ENCODE data around the gene KCNJ14.
A peak's percentile ranks its signal among the peaks of the same experiment; 100 is the strongest.

KCNJ14 gene

DNA sequence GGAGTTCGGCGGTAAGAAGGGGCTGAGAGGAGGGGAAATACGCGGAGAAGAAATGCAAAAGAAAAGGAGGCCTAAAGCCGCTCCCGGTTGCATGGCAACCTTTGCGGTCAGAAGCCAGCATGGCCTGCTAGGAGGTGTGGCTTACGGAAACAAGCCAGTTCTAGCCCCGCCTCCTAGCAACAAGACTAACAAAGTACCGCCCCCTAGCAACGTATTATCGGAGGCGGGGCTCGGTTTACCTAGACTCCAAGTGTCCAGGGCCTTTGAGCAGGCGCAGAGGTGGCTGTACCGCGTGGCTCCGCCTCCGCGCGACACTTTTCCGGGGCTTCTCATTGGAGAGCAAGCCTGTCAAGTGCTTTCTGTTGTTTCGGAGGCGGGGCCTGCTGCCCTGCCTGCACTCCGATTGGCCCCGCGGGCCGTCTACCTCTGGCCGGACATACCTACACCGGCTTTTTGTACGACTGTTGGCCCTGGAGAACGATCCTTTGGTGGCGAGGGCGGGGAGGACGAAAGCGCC is 13.5 kb downstream of the KCNJ14 start:
- Histone ChIP-seq H4K20me1 (ENCODE audit: insufficient read depth, low read length) (no peaks in the 10 kb centered on the region), H3K36me3 (replicated peaks; ENCODE audit: insufficient read depth, low read length) (no peaks in the 10 kb centered on the region), H3K27ac (ENCODE audit: low read length) (peak overlapping the region; percentile 79; the same call in 1 of the 2 replicates), H3K9me2 (replicated peaks; ENCODE audit: insufficient read depth, low read length) (no peaks in the 10 kb centered on the region), H3K9me3 (replicated peaks; ENCODE audit: insufficient read depth, low read length) (no peaks in the 10 kb centered on the region), H3K27me3 (replicated peaks; ENCODE audit: insufficient read depth, low read length) (no peaks in the 10 kb centered on the region), H3K9ac (ENCODE audit: low read length) (peak overlapping the region; percentile 89; the same call in 1 of the 2 replicates), H3K4me2 (ENCODE audit: low read depth, low read length) (peak overlapping the region; percentile 72), H3K4me3 (ENCODE audit: low read length) (peak overlapping the region; percentile 86), H3K4me1 (ENCODE audit: low read length) (no peaks in the 10 kb centered on the region), H3F3A (ENCODE audit: insufficient read depth, low read length) (no peaks in the 10 kb centered on the region), H3K79me2 (ENCODE audit: low read length) (peaks cover 19% of the 10 kb centered on the region), H2AFZ (ENCODE audit: low read length) (peak overlapping the region; percentile 85)
- DNase-seq = peak; percentile 100
- no peak for TF ChIP-seq EZH2phosphoT487 (IDR thresholded peaks at IDR 0.05; ENCODE audit: low read length)
- no peak for TF ChIP-seq EZH2 (optimal IDR thresholded peaks at IDR 0.05; ENCODE audit: low read depth, low read length)
- TF ChIP-seq, protein P1, sequence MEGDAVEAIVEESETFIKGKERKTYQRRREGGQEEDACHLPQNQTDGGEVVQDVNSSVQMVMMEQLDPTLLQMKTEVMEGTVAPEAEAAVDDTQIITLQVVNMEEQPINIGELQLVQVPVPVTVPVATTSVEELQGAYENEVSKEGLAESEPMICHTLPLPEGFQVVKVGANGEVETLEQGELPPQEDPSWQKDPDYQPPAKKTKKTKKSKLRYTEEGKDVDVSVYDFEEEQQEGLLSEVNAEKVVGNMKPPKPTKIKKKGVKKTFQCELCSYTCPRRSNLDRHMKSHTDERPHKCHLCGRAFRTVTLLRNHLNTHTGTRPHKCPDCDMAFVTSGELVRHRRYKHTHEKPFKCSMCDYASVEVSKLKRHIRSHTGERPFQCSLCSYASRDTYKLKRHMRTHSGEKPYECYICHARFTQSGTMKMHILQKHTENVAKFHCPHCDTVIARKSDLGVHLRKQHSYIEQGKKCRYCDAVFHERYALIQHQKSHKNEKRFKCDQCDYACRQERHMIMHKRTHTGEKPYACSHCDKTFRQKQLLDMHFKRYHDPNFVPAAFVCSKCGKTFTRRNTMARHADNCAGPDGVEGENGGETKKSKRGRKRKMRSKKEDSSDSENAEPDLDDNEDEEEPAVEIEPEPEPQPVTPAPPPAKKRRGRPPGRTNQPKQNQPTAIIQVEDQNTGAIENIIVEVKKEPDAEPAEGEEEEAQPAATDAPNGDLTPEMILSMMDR (IDR thresholded peaks at IDR 0.05; ENCODE audit: low read length) = no peak

DNA sequence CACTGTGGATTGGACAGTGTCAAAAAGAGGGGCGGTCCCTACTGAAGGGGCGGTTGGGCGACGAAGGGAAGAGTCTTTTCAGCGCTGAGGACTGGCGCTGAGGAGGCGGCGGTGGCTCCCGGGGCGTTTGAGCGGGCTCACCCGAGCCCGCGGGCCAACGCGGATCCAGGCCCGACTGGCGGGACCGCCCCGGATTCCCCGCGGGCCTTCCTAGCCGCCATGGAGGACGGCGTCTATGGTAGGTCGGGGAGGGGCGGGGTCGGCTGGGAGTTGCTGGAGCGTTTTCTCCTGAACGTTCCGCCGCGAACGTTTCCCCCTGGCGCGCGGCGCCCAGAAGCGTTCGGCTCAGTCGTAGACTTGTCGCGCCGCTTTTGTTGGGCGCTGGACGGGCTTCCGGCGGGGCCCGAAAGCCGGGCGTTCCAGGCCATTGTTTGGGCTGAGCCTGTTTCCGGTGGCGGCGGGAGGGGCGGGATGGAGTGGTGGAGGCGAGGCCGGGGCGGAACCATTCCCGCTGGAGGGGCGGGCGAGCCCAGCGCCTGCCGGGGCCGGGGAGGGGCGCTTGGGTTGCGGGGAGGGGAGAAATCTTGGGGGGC is 14.0 kb downstream of the KCNJ14 start, which contains the start of gene CYTH2:
Gene CYTH2 (plus strand): TSS at position 81 of the 593 bp plus-strand sequence. CDS start 139 bp downstream, at position 220.
- Histone ChIP-seq H3K4me1 (ENCODE audit: low read length) (no peaks in the 10 kb centered on the region), H3K36me3 (replicated peaks; ENCODE audit: insufficient read depth, low read length) (no peaks in the 10 kb centered on the region), H3K9me3 (replicated peaks; ENCODE audit: insufficient read depth, low read length) (no peaks in the 10 kb centered on the region), H3K27ac (ENCODE audit: low read length) (peak within 1 kb of the TSS; percentile 79), H3F3A (ENCODE audit: insufficient read depth, low read length) (no peaks in the 10 kb centered on the region), H3K9me2 (replicated peaks; ENCODE audit: insufficient read depth, low read length) (no peaks in the 10 kb centered on the region), H3K4me3 (ENCODE audit: low read length) (peak within 1 kb of the TSS; percentile 86), H3K9ac (ENCODE audit: low read length) (peak within 1 kb of the TSS; percentile 89), H4K20me1 (ENCODE audit: insufficient read depth, low read length) (no peaks in the 10 kb centered on the region), H3K27me3 (replicated peaks; ENCODE audit: insufficient read depth, low read length) (no peaks in the 10 kb centered on the region), H3K79me2 (ENCODE audit: low read length) (peaks cover 19% of the 10 kb centered on the region), H2AFZ (ENCODE audit: low read length) (peak within 1 kb of the TSS; percentile 85), H3K4me2 (ENCODE audit: low read depth, low read length) (peak within 1 kb of the TSS; percentile 78)
- DNase-seq = peak; percentile 65
- no peak for TF ChIP-seq EZH2 (optimal IDR thresholded peaks at IDR 0.05; ENCODE audit: low read depth, low read length)
- no peak for TF ChIP-seq EZH2phosphoT487 (IDR thresholded peaks at IDR 0.05; ENCODE audit: low read length)
- TF ChIP-seq, protein P1 (IDR thresholded peaks at IDR 0.05; ENCODE audit: low read length) = no peak

DNA sequence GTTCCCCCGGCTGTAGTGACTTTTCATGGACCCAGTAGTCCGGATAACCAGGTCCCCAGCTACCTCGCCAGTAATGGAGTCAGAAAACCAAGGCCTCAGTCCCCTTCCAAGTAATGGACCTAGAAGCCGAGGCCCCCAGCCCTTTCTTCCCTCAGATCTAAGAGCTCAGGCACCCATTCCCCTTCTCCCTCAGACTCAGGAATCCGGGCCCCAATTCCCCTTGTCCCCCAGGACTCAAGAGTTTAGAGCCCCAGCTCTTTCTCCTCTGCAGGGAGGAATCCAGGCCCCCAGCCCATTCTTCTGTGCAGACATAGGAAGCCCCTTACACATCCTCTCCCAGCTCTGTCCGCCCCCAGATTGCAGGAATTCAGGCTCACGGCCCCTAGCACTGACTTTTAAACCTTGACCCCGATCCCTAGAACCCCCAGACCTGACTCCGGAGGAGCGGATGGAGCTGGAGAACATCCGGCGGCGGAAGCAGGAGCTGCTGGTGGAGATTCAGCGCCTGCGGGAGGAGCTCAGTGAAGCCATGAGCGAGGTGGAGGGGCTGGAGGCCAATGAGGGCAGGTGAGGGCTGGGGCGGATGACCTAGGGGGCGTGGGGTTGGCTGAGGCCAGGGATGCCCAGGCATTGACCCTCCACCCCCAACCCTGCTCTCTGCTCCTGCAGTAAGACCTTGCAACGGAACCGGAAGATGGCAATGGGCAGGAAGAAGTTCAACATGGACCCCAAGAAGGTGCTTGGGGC is 14.7 kb downstream of the KCNJ14 start:
- H3K36me3 ChIP-seq (replicated peaks; ENCODE audit: insufficient read depth, low read length) = no peaks in the 10 kb centered on the region
- peak overlapping the region; percentile 89; the same call in 1 of the 2 replicates for H3K9ac ChIP-seq (ENCODE audit: low read length)
- DNase-seq = no peak
- TF ChIP-seq, protein P1 (IDR thresholded peaks at IDR 0.05; ENCODE audit: low read length) = no peak
- no peak for TF ChIP-seq EZH2 (optimal IDR thresholded peaks at IDR 0.05; ENCODE audit: low read depth, low read length)
- no peak for TF ChIP-seq EZH2phosphoT487 (IDR thresholded peaks at IDR 0.05; ENCODE audit: low read length)
- H3K27me3 ChIP-seq (replicated peaks; ENCODE audit: insufficient read depth, low read length) = no peaks in the 10 kb centered on the region
- H3K79me2 ChIP-seq (ENCODE audit: low read length) = peaks cover 19% of the 10 kb centered on the region
- H4K20me1 ChIP-seq (ENCODE audit: insufficient read depth, low read length) = no peaks in the 10 kb centered on the region
- no peaks in the 10 kb centered on the region for H3K4me1 ChIP-seq (ENCODE audit: low read length)
- peak overlapping the region; percentile 86 for H3K4me3 ChIP-seq (ENCODE audit: low read length)
- H3K9me2 ChIP-seq (replicated peaks; ENCODE audit: insufficient read depth, low read length) = no peaks in the 10 kb centered on the region
- no peak overlapping the region for H2AFZ ChIP-seq (ENCODE audit: low read length)
- peak overlapping the region; percentile 78 for H3K4me2 ChIP-seq (ENCODE audit: low read depth, low read length)
- H3K9me3 ChIP-seq (replicated peaks; ENCODE audit: insufficient read depth, low read length) = no peaks in the 10 kb centered on the region
- H3K27ac ChIP-seq (ENCODE audit: low read length) = no peak overlapping the region; the same call in 1 of the 2 replicates
- no peaks in the 10 kb centered on the region for H3F3A ChIP-seq (ENCODE audit: insufficient read depth, low read length)
